ENCODE measurements around the gene IFITM10.

The IFITM10 gene

DNA sequence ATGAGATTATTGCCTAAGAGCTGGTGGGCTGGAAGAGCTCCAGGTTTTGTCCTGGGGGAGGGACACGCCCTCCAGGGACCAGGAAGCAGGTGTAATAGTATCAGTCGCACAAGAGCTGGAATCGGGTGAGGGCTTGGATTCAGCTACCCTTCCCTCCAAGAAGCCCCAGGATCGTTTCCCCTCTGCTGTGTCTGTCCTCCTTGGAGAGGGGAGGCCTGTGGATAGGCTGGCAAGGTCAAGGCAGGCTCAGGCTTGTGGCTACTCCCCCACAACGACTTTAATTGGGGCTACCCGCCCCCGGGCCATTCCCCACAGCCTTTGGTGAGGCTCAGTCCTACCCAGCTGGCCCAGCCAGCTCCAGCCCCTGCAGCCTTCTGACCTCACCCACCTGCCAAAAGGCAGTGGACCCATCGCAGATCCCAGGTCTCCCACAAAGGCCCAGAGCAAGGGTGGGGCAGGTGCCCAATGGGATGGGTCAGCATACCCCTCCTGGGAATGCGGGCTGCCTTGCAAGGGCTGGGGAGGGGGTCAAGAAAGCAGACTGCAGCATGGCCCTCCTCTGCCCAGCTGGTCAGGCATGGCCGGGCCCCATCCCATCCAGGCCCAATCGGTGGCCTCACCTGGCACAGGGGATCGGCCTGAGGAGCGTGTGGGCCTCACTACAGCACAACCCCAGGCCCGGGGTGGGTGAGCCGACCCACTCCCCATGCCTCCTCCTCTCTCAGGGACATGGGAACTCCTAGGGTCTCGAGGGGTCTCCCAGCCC is 12.3 kb upstream of the IFITM10 start:
- peak; percentile 70 for DNase-seq

DNA sequence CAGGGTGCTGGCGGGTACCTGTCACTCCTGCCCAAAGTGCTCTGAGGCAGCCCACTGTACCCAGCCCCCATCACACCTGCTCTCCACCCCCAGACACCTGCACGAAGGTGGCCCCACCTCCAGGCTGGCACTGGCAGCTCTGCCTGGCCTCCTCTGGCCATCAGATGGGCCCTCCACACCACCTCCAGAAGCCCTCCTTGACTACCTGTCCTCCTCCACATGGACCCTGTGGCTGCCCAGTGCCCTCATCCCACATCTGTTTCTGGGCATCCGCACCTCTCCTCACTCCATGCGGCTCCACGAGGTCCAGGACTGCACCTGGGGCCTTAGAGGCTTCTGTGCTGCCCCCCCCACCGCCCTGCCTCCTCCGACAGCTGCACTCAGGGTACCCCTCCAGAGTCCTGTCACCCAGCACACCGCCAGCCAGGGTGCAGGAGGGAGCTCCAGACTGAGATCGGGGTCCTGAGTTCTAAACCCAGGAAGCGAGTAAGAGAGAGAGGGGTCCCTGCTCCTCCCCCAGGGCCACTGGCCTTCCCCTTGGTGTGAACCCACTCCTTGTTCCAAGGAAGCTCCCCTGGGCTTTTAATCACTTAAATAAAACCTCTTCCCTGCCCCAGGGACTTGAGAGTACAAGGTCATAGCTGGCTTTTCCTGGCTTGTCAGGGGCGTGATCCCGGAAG is 11.6 kb upstream of the IFITM10 start:
- no peak for DNase-seq

GRCh38 chr11:1761110-1761856 is 10.9 kb upstream of the IFITM10 start:
- no peak for DNase-seq

DNA sequence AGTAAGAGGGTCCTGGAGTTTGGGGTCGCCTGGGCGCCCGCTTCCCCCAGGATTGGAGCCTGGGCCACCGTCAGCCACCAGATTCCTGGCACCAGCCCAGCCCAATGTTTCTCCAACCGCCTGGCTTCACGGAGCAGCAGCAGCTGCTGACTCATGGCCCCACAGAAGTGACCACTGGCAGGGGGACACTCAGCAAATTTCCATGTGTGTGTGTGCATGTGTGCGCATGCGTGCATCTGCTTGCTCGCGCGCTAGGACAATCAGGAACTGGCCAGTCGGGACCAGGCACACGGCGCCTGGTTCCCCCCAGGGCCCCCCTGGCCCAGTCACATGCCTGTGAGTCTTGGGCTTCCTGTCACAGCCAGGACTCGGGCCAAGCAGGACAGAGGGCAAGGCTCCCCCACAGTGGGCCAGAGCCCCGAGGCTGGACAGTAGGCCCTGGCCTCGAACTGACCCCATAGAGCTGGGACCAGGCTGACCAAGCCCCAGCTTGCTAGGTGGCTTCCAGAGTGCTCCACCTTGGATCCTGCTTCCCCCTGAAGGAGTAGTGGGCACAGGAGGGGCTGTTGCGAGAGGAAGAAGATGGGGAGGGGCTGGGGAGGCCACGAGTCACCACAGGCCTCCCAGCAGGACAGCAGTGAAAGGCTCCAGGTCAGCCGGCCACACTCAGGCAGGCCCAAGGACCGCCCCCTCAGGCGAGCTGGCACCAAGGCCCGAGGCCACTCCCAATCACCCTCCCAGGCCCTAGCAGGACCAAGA is 10.1 kb upstream of the IFITM10 start:
- no peak for DNase-seq

GRCh38 chr11:1759851-1760220 is 9.4 kb upstream of the IFITM10 start:
- no peak for DNase-seq

DNA sequence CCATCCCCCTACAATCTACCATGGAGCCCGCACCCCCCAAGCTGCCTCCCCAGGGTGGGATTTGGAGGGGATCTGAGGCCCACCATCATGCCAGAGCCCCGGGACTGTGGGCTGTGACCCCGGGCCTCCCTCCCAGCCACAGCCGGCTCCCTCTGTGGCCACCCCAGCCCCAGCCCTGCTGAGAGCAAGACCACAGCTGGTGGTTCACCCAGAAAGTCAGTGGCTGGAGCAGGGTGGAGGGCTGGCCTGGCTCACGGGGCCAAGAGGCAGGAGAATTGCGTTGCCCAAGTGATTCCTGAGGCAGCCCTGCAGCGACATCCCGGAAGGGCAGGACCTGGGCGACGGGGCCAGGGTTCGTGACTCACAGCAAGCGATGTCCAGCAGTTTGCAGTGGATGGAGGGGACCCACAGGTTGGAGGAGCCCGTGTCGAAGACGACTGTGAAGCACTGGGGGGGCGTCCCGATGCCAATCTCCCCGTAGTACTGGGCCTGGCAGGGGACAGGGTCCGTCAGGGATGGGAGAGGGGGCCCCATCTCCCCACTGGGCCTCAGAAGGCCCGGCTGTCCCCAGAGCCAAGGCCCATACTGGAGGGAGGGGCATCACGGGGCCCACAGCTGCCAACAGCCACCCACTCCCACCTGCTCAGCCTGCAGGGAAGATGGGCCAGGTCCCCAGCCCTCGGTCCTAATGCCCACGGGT is 8.9 kb upstream of the IFITM10 start:
- no peak for DNase-seq

DNA sequence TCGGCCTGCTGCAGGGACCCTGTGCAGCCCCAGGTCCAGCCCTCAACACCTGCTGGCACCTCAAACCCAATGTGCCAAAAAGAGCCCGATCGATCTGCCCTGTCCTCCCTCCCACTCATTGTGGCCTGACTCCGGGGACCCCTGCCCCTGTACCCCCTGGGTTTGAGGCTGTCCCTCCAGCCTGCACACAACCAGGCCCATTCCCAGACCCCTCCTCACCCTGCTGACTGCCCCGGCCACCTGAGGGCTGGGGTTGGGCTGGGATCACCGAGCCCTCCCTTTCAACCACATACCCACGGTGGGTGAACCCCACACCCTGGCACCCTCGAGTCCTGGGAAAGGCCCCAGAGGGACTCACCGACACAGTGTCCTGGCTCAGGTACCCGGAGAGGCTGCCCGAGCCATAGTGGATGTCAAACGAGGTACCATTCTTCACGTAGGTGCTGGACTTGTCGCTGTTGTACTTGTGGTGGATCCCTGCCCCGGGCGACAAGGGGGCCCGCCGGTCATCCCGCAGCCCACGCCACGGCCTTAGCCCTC is 8.3 kb upstream of the IFITM10 start:
- no peak for DNase-seq

- no peak for DNase-seq
Measured at GRCh38 chr11:1757861-1758610, 7.6 kb upstream of the IFITM10 start.

DNA sequence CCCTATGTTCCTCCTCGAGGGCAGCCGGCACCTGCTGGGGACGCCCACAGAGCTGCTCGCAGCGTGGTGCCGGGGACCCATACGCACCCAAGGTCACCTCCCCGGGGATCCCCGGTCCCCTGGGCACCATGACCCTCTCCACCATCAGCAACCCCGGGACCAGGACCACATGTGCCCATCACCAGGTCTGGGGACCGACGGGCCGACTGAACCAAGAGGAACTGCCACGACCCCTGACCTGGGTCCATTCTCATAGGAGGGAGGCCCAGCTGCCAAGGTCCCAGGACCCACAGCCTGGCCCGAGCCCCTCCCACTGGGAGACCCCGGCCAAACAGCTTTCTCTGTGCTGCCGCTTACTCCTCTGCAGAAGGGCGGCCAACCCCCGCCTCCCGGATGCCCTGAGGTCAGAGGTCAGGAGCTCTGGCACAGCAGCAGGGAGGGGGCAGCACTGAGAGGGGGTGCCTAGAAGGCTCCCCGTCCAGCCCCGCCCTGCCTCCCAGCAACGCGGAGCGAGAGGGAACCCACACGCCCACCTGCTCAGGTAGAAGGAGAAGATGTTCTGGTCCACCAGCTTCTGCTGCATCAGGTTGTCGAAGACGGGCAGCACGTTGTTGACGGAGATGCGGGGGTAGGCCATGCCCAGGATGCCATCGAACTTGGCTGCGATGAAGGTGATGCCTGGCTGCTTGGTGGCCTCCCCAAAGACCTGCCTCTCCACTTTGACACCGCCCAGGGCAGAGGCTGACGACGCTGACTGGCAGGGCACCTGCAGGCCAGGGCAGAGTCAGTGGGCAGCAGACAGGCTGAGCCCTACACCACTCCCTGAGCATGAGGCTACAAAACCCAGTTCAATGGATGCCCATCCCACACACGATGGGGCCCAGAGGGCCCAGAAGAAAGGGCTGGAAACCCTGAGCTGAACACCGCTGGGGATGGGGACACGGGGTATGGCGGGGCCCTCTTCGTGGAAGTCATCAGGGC is 6.7 kb upstream of the IFITM10 start:
- DNase-seq: no peak

DNA sequence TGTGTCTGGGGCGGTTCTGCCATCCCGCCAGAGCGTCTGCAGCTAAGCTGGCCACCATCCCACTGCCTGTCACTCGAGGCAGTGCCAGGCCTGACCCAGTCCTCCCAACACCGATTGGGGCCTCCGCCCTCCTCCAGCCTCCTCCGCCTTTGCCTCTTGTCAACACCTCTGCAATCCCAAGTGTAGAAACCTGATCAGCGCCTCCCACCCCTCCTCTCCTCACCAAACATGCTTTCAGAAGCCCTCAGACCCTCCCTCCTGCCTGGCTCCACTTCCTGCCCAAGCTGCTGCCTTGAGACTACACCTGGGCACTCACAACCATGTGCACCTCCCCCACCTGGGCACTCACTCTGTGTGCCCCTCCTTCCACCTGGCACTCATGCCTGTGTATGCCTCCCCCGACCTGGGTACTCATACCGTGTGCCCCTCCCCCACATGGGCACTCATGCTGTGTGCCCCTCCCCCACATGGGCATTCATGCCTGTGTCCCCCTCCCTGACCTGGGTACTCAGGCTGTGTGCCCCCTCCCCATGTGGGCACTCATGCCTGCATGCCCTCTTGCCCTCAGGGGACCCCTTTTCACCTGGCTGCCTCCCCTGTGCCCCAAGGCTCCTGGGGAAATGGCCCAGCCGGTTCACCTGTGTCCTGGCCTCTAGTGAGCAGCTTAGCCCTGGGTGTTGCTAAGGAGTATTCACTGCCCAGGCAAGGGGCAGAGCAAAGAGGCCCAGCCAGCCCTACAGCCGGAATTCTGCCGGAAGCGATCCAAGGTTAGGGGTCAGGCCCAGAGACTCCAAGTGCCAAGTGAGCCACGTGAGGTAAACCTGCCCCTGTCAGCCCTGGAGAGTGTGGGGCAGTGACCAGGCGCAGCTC is 5.5 kb upstream of the IFITM10 start:
- DNase-seq: no peak

- no peak for DNase-seq
Measured at GRCh38 chr11:1755344-1755691, 4.9 kb upstream of the IFITM10 start.

DNA sequence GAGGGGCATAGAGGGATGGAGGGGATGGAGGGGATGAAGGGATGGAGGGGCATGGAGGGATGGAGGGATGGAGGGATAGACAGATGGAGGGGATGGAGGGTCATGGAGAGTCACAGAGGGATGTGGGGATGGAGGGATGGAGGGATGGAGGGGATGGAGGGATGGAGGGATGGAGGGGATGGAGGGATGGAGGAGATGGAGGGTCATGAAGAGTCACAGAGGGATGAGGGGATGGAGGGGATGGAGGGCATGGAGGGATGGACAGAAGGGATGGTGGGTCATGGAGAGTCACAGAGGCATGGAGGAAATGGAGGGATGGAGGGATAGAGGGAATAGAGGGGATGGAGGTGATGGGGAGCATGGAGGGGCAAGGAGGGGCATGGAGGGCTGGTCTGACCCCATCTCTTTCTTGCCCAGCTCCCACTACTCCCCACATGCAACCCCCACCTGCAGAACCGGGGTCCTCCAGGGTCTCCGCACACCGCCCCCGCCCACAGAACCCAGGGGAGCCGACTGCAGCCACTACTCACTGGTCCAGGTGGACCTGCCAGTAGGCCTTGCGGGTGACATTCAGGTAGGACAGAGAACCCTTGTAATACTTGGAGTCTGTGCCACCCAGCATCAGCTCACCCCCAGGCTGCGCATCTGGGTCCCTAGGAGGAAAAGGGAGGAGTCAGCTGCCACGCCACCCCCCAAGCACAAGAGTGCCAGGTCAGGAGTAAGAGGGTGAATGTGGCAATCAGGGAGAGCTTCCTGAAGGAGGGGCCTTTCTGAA is 4.2 kb upstream of the IFITM10 start:
- DNase-seq: no peak

DNA sequence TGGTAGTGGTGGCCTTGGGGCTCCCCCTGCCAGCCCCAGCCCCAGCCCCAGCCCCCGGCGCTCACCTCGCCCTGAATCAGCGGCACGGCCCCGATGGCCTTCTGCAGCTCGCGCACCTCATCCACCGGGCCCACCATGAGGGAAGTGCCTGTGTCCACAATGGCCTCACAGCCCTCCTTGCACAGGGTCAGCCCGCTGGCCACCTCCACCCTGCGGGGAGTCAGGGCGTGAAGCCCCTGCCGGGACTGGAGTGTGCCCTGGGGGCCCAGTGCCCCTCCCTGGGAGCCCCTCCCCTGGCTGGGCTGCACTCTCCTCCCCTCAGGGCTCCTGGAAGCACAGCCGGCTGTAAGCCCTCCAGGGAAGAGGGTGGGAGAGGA is 3.5 kb upstream of the IFITM10 start:
- DNase-seq: no peak

GRCh38 chr11:1753229-1753928 is 3.0 kb upstream of the IFITM10 start:
- no peak for DNase-seq

GRCh38 chr11:1752907-1753228 is 2.5 kb upstream of the IFITM10 start:
- no peak for DNase-seq

DNA sequence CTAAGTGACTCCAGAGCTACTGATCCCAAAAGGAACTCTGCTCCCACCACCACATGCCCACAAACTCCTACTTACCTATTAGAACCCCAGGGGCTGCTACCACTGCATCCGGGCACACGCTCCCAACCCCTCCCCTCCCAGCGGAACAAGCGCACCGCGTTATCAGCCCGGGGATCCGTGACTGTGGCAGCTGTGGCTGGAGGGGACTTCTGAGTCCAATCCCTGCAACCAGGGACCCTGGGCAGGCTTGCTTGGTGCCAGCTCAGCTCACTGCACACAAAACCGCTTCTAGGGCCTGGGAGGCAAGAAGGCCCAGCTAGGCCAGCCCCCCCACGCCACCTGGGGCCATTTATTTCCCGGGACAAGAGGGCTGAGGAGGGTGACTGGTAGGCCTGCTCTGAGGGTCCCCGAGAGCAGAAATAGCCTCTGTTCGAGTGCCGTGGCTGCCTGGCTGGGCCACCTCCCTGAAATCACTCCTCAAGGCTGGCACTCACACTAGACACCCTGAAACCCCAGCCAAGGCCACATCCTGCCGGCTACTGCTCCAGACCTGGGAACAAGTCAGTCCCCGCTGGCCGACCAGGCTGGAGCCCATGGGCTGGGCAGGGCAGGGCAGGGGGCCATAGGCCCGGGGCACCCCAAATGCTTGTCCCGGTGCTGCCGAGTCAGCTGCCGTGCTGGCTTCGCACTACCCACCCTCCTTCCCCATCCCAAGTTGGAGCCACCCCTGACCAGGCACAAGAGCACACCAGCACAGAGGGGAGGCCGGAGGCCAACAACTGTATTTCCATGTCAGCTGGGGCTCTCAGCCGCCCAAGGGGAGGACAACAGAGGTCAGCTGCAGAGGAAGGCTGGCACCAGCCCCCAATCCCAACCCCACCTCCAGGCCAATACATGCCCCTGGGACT is 1.9 kb upstream of the IFITM10 start:
- DNase-seq: no peak

DNA sequence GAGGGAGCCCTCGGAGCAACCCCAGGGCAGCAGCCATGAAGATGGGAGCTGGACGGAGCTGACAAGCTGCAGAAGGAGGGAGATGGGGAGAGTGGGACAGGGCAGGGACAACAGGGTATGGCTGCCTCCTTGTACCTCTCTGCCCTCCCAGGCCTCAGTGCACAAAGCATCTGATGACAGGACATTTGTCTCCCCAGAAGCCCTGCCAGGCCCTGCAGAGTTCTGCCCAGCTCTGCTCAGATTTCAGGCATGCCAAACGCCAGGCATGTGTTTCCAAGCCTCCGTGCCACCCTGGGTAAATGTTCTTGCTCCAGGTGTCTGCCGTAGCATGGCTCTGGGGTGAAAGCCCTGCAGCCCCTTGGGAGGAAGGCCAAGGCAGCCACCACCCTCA is 1.1 kb upstream of the IFITM10 start:
- DNase-seq: no peak

All from DMS53 (cell line).